ENCODE data around the gene UNK. TPM values are rescaled to one million over a fixed set of nuclear protein-coding genes. Genes with fewer than 3 reads are reported as not detected.

UNK gene
- total and polyA plus RNA-seq, 9 of the 15 experiments (the other 6 are each of a cell fraction or from before 2014, with no cell fraction given) = 12.8 to 38.6 (median 24.8) TPM

DNA sequence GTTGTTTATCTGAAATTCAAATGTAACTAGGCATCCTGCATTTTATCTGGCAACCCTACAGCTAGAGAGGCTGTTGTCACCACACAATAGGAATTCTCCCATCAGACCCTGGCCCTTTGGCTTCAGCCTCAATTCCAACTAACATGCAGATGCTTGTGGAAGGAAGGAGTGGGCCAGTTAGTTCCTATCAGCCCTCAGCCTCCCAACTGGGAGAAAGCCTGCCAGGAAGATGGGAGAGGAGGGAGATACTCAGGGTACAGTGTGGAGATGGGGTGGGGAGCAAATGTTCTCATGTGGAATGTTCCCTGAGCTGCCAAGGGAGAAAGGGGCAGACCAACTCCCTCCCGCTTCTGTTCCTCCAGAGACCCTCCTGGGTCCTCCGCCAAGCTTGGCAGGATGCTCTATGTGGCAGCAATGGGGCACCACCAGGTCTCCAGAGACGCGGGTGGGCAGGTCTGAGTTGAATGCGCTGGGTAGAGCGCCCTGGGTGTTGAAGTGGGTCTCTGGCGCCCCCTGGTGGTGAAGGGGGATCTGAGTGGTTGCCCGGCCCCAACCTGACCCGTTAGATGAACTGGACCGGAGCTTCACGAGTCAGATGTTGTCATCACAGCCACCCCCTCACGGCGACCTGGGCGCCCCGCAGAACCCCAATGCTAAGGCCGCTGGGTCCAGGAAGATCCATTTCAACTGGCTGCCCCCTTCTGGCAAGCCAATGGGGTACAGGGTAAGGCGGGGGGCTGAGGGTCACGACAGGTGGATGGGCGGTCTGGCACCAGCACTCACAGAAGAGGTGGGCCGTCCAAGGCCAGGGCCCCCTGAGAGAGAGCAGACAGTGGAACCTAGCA is 34.8 kb upstream of the UNK start (continued):
- TF ChIP-seq, protein P1, sequence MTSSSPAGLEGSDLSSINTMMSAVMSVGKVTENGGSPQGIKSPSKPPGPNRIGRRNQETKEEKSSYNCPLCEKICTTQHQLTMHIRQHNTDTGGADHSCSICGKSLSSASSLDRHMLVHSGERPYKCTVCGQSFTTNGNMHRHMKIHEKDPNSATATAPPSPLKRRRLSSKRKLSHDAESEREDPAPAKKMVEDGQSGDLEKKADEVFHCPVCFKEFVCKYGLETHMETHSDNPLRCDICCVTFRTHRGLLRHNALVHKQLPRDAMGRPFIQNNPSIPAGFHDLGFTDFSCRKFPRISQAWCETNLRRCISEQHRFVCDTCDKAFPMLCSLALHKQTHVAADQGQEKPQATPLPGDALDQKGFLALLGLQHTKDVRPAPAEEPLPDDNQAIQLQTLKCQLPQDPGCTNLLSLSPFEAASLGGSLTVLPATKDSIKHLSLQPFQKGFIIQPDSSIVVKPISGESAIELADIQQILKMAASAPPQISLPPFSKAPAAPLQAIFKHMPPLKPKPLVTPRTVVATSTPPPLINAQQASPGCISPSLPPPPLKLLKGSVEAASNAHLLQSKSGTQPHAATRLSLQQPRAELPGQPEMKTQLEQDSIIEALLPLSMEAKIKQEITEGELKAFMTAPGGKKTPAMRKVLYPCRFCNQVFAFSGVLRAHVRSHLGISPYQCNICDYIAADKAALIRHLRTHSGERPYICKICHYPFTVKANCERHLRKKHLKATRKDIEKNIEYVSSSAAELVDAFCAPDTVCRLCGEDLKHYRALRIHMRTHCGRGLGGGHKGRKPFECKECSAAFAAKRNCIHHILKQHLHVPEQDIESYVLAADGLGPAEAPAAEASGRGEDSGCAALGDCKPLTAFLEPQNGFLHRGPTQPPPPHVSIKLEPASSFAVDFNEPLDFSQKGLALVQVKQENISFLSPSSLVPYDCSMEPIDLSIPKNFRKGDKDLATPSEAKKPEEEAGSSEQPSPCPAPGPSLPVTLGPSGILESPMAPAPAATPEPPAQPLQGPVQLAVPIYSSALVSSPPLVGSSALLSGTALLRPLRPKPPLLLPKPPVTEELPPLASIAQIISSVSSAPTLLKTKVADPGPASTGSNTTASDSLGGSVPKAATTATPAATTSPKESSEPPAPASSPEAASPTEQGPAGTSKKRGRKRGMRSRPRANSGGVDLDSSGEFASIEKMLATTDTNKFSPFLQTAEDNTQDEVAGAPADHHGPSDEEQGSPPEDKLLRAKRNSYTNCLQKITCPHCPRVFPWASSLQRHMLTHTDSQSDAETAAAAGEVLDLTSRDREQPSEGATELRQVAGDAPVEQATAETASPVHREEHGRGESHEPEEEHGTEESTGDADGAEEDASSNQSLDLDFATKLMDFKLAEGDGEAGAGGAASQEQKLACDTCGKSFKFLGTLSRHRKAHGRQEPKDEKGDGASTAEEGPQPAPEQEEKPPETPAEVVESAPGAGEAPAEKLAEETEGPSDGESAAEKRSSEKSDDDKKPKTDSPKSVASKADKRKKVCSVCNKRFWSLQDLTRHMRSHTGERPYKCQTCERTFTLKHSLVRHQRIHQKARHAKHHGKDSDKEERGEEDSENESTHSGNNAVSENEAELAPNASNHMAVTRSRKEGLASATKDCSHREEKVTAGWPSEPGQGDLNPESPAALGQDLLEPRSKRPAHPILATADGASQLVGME (CRISPR knock-in tag; IDR thresholded peaks at IDR 0.05) = no peak
- TF ChIP-seq, protein P2, sequence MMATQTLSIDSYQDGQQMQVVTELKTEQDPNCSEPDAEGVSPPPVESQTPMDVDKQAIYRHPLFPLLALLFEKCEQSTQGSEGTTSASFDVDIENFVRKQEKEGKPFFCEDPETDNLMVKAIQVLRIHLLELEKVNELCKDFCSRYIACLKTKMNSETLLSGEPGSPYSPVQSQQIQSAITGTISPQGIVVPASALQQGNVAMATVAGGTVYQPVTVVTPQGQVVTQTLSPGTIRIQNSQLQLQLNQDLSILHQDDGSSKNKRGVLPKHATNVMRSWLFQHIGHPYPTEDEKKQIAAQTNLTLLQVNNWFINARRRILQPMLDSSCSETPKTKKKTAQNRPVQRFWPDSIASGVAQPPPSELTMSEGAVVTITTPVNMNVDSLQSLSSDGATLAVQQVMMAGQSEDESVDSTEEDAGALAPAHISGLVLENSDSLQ (IDR thresholded peaks at IDR 0.05) = no peak
- TF ChIP-seq, protein P3, sequence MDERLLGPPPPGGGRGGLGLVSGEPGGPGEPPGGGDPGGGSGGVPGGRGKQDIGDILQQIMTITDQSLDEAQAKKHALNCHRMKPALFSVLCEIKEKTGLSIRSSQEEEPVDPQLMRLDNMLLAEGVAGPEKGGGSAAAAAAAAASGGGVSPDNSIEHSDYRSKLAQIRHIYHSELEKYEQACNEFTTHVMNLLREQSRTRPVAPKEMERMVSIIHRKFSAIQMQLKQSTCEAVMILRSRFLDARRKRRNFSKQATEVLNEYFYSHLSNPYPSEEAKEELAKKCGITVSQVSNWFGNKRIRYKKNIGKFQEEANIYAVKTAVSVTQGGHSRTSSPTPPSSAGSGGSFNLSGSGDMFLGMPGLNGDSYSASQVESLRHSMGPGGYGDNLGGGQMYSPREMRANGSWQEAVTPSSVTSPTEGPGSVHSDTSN (CRISPR knock-in tag; IDR thresholded peaks at IDR 0.05; ENCODE audit: low read depth) = no peak
- TF ChIP-seq, protein P3 (tag; conservative IDR thresholded peaks at IDR 0.05; ENCODE audit: low read depth) = no peak
- TF ChIP-seq KDM4B (IDR thresholded peaks at IDR 0.05; ENCODE audit: borderline replicate concordance in 2 of 2, low read depth in 1 of 2) (no peak), LCOR (CRISPR knock-in tag; IDR thresholded peaks at IDR 0.05) (0 out of 2 replicates have a peak, but pooled peaks have one; percentile 18), RCOR1 (IDR thresholded peaks at IDR 0.05; ENCODE audit: borderline replicate concordance in 1 of 2, low read depth in 2 of 2, low read length in 2 of 2) (0 out of 4 replicates have a peak, but pooled peaks of 1 of the 2 experiments have one; percentile 5), BCOR (IDR thresholded peaks at IDR 0.05) (no peak), ZNF780A (CRISPR knock-in tag; IDR thresholded peaks at IDR 0.05) (no peak), BRD9 (IDR thresholded peaks at IDR 0.05; ENCODE audit: low read depth, partially characterized antibody) (no peak), THRAP3 (IDR thresholded peaks at IDR 0.05; ENCODE audit: borderline replicate concordance) (no peak), TAF7 (tag; IDR thresholded peaks at IDR 0.05) (no peak), SRF (CRISPR knock-in tag; IDR thresholded peaks at IDR 0.05) (no peak)
- TF ChIP-seq, protein P4, sequence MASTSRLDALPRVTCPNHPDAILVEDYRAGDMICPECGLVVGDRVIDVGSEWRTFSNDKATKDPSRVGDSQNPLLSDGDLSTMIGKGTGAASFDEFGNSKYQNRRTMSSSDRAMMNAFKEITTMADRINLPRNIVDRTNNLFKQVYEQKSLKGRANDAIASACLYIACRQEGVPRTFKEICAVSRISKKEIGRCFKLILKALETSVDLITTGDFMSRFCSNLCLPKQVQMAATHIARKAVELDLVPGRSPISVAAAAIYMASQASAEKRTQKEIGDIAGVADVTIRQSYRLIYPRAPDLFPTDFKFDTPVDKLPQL (IDR thresholded peaks at IDR 0.05; ENCODE audit: extremely low read depth, insufficient read length) = no peak
- TF ChIP-seq, protein P5, sequence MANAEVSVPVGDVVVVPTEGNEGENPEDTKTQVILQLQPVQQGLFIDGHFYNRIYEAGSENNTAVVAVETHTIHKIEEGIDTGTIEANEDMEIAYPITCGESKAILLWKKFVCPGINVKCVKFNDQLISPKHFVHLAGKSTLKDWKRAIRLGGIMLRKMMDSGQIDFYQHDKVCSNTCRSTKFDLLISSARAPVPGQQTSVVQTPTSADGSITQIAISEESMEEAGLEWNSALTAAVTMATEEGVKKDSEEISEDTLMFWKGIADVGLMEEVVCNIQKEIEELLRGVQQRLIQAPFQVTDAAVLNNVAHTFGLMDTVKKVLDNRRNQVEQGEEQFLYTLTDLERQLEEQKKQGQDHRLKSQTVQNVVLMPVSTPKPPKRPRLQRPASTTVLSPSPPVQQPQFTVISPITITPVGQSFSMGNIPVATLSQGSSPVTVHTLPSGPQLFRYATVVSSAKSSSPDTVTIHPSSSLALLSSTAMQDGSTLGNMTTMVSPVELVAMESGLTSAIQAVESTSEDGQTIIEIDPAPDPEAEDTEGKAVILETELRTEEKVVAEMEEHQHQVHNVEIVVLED (CRISPR knock-in tag; IDR thresholded peaks at IDR 0.05) = no peak
